ENCODE data around the gene GIMAP6.
A peak's percentile ranks its signal among the peaks of the same experiment; 100 is the strongest.
"Not testable (repeated sequence)": the region's sequence is repeated elsewhere in the genome, so short reads cannot be mapped to it uniquely, and the experiment has no call there.

The GIMAP6 gene

GRCh38 chr7:150626696-150627095 is 5.5 kb downstream of the GIMAP6 start:
- TF ChIP-seq CTCF (IDR thresholded peaks at IDR 0.05; ENCODE audit: borderline replicate concordance, control extremely low read depth, extremely low read depth, insufficient read depth, missing control alignments) = no peak
- in situ Hi-C loops (cut with MboI; ENCODE audit: low sequenced_read_pairs, unreplicated experiment) = no loop called here
- DNase-seq (ENCODE audit: low spot score) = no peak

GRCh38 chr7:150621376-150621775 is 10.8 kb downstream of the GIMAP6 start:
- no peak for TF ChIP-seq CTCF (IDR thresholded peaks at IDR 0.05; ENCODE audit: borderline replicate concordance, control extremely low read depth, extremely low read depth, insufficient read depth, missing control alignments)
- DNase-seq (ENCODE audit: low spot score) = peak; percentile 25
- in situ Hi-C loops (cut with MboI; ENCODE audit: low sequenced_read_pairs, unreplicated experiment) = no loop called here

- TF ChIP-seq CTCF (IDR thresholded peaks at IDR 0.05; ENCODE audit: borderline replicate concordance, control extremely low read depth, extremely low read depth, insufficient read depth, missing control alignments) = no peak
- peak; percentile 30 for DNase-seq (ENCODE audit: low spot score)
- in situ Hi-C loops (cut with MboI; ENCODE audit: low sequenced_read_pairs, unreplicated experiment) = no loop called here
Measured at GRCh38 chr7:150620617-150621371, 11.4 kb downstream of the GIMAP6 start.

GRCh38 chr7:150620061-150620460 is 12.1 kb downstream of the GIMAP6 start:
- DNase-seq (ENCODE audit: low spot score) = no peak
- TF ChIP-seq CTCF (IDR thresholded peaks at IDR 0.05; ENCODE audit: borderline replicate concordance, control extremely low read depth, extremely low read depth, insufficient read depth, missing control alignments) = no peak
- in situ Hi-C loops (cut with MboI; ENCODE audit: low sequenced_read_pairs, unreplicated experiment) = no loop called here

GRCh38 chr7:150615221-150615755 is 16.9 kb downstream of the GIMAP6 start:
- in situ Hi-C loops (cut with MboI; ENCODE audit: low sequenced_read_pairs, unreplicated experiment); DNase-seq (ENCODE audit: low spot score): not testable (repeated sequence)

GRCh38 chr7:150614426-150614825 is 17.8 kb downstream of the GIMAP6 start:
- in situ Hi-C loops (cut with MboI; ENCODE audit: low sequenced_read_pairs, unreplicated experiment); DNase-seq (ENCODE audit: low spot score): not testable (repeated sequence)

- DNase-seq (ENCODE audit: low spot score) = no peak
- no peak for TF ChIP-seq CTCF (IDR thresholded peaks at IDR 0.05; ENCODE audit: borderline replicate concordance, control extremely low read depth, extremely low read depth, insufficient read depth, missing control alignments)
- in situ Hi-C loops (cut with MboI; ENCODE audit: low sequenced_read_pairs, unreplicated experiment) = no loop called here
Measured at GRCh38 chr7:150613880-150614279, 18.3 kb downstream of the GIMAP6 start.

Measured in GM13976 (cell line).